Esophagus muscularis mucosa (tissue), 3 donors: ENCODE measurements around the gene LANCL1.

ENCODE experiments used
- CTCF ChIP-seq, 3 experiments: fragments of 200-600 bp in 2 of 3; fragments of 450-650 bp in 1 of 3; sonication (generic) in 2 of 3; IDR thresholded peaks; one replicate each; pipeline ENCODE4 v1.5.1; 2017 to 2019; ENCODE audit warnings: antibody characterized with exemption in 3 of 3, mild to moderate bottlenecking in 2 of 3, moderate library complexity in 1 of 3
- POLR2A ChIP-seq: fragments of 450-650 bp; IDR thresholded peaks from one replicate; pipeline ENCODE4 v1.6.1; 2017; ENCODE audit warnings: antibody characterized with exemption, moderate library complexity, mild to moderate bottlenecking, low read depth

- no peak for TF ChIP-seq CTCF (IDR thresholded peaks at IDR 0.05)
- TF ChIP-seq POLR2A: no peak
These were observed 36.4 kb downstream of the LANCL1 start for GRCh38 chr2:210440206-210440605.
